Loucy (cell line): ENCODE measurements around the gene GRID2.

ENCODE experiments used
- H2AFZ ChIP-seq: fragments of 200-600 bp; sonication (generic); 2 replicates; pipeline ENCODE4 v1.6.0; 2016; ENCODE audit warnings: antibody characterized with exemption, mild to moderate bottlenecking, low read length, moderate library complexity
- H3F3A ChIP-seq: fragments of 200-600 bp; 2 replicates; pipeline ENCODE4 v1.6.0; 2016; ENCODE audit warnings: antibody characterized with exemption, low read depth, mild to moderate bottlenecking
- H3K27me3 ChIP-seq: fragments of 200-600 bp; sonication (generic); 2 replicates; pipeline ENCODE4 v1.6.1; 2014; ENCODE audit warnings: low read length, mild to moderate bottlenecking; ENCODE audit not compliant: insufficient read depth, poor library complexity, severe bottlenecking
- H3K36me3 ChIP-seq: fragments of 200-600 bp; sonication (generic); 2 replicates; pipeline ENCODE4 v1.6.1; 2016; ENCODE audit warnings: low read length; ENCODE audit not compliant: insufficient read depth
- H3K4me1 ChIP-seq: fragments of 200-600 bp; sonication (generic); 2 replicates; pipeline ENCODE4 v1.5.1; 2014; ENCODE audit warnings: low read length, mild to moderate bottlenecking; ENCODE audit not compliant: insufficient read depth, poor library complexity, severe bottlenecking
- H3K4me2 ChIP-seq: fragments of 200-600 bp; sonication (generic); 2 replicates; pipeline ENCODE4 v1.6.0; 2014; ENCODE audit warnings: antibody characterized with exemption, low read length, low read depth, mild to moderate bottlenecking; ENCODE audit not compliant: poor library complexity, severe bottlenecking
- H3K4me3 ChIP-seq: fragments of 200-600 bp; sonication (generic); 2 replicates; pipeline ENCODE4 v1.5.1; 2014; ENCODE audit warnings: low read length, mild to moderate bottlenecking, mixed read lengths; ENCODE audit not compliant: poor library complexity, severe bottlenecking
- H3K79me2 ChIP-seq: fragments of 200-600 bp; sonication (generic); 2 replicates; pipeline ENCODE4 v1.6.1; 2014; ENCODE audit warnings: low read length; ENCODE audit not compliant: insufficient read depth
- H3K9ac ChIP-seq: fragments of 200-600 bp; sonication (generic); 2 replicates; pipeline ENCODE4 v1.6.0; 2014; ENCODE audit warnings: mild to moderate bottlenecking, low read depth, low read length, moderate library complexity; ENCODE audit not compliant: poor library complexity, severe bottlenecking
- H3K9me2 ChIP-seq: fragments of 200-600 bp; sonication (generic); replicated peaks from 2 replicates; pipeline ENCODE4 v1.6.1; 2016; ENCODE audit warnings: low read depth, low read length, mixed read lengths
- H3K9me3 ChIP-seq: fragments of 200-600 bp; sonication (generic); 2 replicates; pipeline ENCODE4 v1.6.1; 2014; ENCODE audit warnings: mild to moderate bottlenecking, antibody characterized with exemption, low read length, low read depth; ENCODE audit not compliant: insufficient read depth
- H4K20me1 ChIP-seq: fragments of 200-600 bp; sonication (generic); 2 replicates; pipeline ENCODE4 v1.6.0; 2014; ENCODE audit warnings: antibody characterized with exemption, low read length, mild to moderate bottlenecking; ENCODE audit not compliant: insufficient read depth, poor library complexity, severe bottlenecking
- EZH2phosphoT487 ChIP-seq: fragments of 200-600 bp; IDR thresholded peaks from 2 replicates; pipeline ENCODE4 v1.6.1; 2018; ENCODE audit warnings: antibody characterized with exemption, mild to moderate bottlenecking, moderate library complexity, borderline replicate concordance
- TF ChIP-seq, protein P1 (sequence below): fragments of 200-600 bp; sonication (generic); conservative IDR thresholded peaks from 2 replicates; pipeline ENCODE4 v1.5.1; 2014; ENCODE audit warnings: mild to moderate bottlenecking, antibody characterized with exemption, low read length

The GRID2 gene

DNA sequence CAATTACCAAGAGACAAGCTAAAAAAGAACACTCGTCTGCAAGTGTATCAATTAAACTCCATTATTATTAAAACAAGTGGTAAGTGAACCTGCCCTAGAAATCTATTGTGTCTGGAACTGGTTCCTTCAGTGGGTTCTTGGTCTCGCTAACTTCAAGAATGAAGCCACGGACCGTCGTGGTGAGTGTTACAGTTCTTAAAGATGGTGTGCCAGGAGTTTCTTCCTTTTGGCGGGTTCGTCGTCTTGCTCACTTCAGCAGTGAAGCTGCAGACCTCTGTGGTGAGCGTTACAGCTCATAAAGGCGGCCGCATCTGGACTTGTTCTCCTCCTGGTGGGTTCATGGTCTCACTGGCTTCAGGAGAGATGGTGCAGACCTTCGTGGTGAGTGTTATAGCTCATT, 231.8 kb downstream of the GRID2 start:
- Histone ChIP-seq H3K36me3 (no peaks in the 10 kb centered on the region), H3K9ac (no peak overlapping the region), H3K4me3 (no peak overlapping the region), H4K20me1 (no peaks in the 10 kb centered on the region), H3F3A (no peaks in the 10 kb centered on the region), H3K9me2 (no peaks in the 10 kb centered on the region), H3K9me3 (no peaks in the 10 kb centered on the region), H2AFZ (no peak overlapping the region), H3K4me2 (no peak overlapping the region), H3K27me3 (no peaks in the 10 kb centered on the region), H3K4me1 (no peaks in the 10 kb centered on the region), H3K79me2 (no peaks in the 10 kb centered on the region)
- no peak for TF ChIP-seq EZH2phosphoT487
- TF ChIP-seq, protein P1, sequence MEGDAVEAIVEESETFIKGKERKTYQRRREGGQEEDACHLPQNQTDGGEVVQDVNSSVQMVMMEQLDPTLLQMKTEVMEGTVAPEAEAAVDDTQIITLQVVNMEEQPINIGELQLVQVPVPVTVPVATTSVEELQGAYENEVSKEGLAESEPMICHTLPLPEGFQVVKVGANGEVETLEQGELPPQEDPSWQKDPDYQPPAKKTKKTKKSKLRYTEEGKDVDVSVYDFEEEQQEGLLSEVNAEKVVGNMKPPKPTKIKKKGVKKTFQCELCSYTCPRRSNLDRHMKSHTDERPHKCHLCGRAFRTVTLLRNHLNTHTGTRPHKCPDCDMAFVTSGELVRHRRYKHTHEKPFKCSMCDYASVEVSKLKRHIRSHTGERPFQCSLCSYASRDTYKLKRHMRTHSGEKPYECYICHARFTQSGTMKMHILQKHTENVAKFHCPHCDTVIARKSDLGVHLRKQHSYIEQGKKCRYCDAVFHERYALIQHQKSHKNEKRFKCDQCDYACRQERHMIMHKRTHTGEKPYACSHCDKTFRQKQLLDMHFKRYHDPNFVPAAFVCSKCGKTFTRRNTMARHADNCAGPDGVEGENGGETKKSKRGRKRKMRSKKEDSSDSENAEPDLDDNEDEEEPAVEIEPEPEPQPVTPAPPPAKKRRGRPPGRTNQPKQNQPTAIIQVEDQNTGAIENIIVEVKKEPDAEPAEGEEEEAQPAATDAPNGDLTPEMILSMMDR: no peak

DNA sequence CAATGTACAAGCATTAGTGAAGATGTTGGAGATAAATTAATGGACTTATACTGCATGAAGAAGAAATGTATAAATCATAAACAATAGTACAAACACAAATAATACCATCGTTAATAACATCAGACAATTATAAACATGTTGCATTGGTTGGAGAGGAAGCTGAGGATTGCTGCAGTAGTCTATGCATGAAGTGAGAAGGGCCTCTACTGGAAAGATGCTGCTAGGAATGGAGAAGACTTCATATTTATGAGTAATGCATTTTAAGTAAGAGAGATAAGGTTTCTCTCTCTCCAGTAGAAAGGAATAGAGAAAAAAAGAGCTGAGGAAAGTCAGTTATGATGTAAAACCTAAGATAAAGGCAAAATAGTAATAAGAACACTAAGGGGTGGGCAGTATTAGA, 247.8 kb downstream of the GRID2 start:
- H3K4me2 ChIP-seq: no peak overlapping the region

DNA sequence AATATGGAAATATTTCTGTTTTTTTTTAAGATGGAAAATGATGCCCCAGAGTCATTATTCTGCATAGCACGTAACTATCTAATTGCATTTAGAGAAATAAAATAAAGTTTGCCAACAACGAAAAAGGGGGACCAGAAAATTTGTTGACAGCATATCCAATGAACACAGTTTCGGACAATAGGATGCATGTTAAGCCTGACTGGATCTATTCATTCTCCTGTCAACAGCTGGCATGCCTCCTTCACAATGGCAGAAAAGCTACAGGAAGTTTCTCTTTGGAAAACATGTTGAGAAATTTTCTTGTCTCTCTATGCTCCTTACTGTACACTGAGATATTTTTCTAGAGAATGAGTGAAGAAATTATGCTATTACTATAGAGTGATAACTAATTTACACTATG, 262.5 kb downstream of the GRID2 start:
- Histone ChIP-seq H3K9ac (no peak overlapping the region), H3K79me2 (no peaks in the 10 kb centered on the region), H3K4me3 (no peak overlapping the region), H3K4me1 (no peaks in the 10 kb centered on the region), H3K9me3 (no peaks in the 10 kb centered on the region), H3F3A (no peaks in the 10 kb centered on the region), H3K4me2 (no peak overlapping the region), H3K9me2 (no peaks in the 10 kb centered on the region), H2AFZ (no peak overlapping the region), H3K36me3 (no peaks in the 10 kb centered on the region), H3K27me3 (no peaks in the 10 kb centered on the region), H4K20me1 (no peaks in the 10 kb centered on the region)
- no peak for TF ChIP-seq EZH2phosphoT487
- TF ChIP-seq, protein P1: no peak

More for the DNA sequence above, 247.8 kb downstream of the GRID2 start:
- Histone ChIP-seq H3F3A (no peaks in the 10 kb centered on the region), H3K27me3 (no peaks in the 10 kb centered on the region), H2AFZ (no peak overlapping the region), H3K36me3 (no peaks in the 10 kb centered on the region), H3K9me2 (no peaks in the 10 kb centered on the region), H3K4me1 (no peaks in the 10 kb centered on the region), H3K9ac (no peak overlapping the region), H4K20me1 (no peaks in the 10 kb centered on the region), H3K4me3 (no peak overlapping the region), H3K79me2 (no peaks in the 10 kb centered on the region), H3K9me3 (no peaks in the 10 kb centered on the region)
- TF ChIP-seq EZH2phosphoT487: no peak
- TF ChIP-seq, protein P1: no peak
